ENCODE results near the gene OR1J4. TPM values are rescaled to one million over a fixed set of nuclear protein-coding genes. Genes with fewer than 3 reads are reported as not detected.

Gene OR1J4, protein sequence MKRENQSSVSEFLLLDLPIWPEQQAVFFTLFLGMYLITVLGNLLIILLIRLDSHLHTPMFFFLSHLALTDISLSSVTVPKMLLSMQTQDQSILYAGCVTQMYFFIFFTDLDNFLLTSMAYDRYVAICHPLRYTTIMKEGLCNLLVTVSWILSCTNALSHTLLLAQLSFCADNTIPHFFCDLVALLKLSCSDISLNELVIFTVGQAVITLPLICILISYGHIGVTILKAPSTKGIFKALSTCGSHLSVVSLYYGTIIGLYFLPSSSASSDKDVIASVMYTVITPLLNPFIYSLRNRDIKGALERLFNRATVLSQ
- total RNA-seq: not detected
- long read RNA-seq: 0 reads

DNA sequence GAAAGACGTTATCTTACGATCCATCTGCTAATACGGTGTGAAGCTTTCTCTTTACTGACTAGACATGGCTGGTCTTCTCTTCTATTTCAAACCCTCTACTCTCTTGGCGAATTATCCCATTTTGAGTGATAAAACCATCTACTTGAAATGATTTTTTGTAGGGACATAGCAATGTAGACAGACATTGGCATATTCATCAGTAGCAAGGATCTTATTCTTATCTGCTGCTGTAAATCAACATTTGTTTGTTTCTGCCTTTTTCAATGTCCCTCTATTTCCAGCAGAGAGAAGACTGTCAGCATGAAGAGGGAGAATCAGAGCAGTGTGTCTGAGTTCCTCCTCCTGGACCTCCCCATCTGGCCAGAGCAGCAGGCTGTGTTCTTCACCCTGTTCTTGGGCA is at the start of gene OR1J4:
OR1J4 (plus strand) TSS at position 301 of the 400 bp plus-strand sequence; CDS start at position 301, 0 bp downstream.
- intact Hi-C loops (cut with DNase I): no loop called here
- no peak for DNase-seq
- no peaks in the 10 kb centered on the region for H3K9me3 ChIP-seq
- TF ChIP-seq, protein P1, sequence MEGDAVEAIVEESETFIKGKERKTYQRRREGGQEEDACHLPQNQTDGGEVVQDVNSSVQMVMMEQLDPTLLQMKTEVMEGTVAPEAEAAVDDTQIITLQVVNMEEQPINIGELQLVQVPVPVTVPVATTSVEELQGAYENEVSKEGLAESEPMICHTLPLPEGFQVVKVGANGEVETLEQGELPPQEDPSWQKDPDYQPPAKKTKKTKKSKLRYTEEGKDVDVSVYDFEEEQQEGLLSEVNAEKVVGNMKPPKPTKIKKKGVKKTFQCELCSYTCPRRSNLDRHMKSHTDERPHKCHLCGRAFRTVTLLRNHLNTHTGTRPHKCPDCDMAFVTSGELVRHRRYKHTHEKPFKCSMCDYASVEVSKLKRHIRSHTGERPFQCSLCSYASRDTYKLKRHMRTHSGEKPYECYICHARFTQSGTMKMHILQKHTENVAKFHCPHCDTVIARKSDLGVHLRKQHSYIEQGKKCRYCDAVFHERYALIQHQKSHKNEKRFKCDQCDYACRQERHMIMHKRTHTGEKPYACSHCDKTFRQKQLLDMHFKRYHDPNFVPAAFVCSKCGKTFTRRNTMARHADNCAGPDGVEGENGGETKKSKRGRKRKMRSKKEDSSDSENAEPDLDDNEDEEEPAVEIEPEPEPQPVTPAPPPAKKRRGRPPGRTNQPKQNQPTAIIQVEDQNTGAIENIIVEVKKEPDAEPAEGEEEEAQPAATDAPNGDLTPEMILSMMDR (IDR thresholded peaks at IDR 0.05): no peak
- H3K27me3 ChIP-seq: no peaks in the 10 kb centered on the region
- no peaks in the 10 kb centered on the region for H3K36me3 ChIP-seq
- H3K4me3 ChIP-seq: no peak within 1 kb of the TSS
- no peaks in the 10 kb centered on the region for H3K4me1 ChIP-seq
- H3K27ac ChIP-seq: no peak within 1 kb of the TSS
- ATAC-seq: no peak

DNA sequence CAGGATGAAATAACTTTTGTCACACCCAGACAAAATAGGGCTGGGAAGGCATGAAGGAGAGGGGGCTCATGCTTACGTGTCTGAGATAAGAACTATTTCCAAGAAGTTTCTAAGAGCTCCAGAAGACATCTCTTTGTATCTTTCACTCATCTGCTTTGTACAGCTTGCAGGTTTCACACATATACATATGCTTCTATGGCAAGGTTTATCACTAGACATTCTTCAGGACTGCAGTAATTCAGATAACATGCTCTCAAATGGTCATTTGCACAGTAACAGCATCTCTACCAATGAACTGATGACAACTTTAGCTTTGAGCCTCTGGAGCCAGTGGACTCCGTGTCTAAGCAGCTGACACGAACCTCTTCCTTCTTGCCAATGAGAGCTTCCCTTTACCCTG is 44.4 kb upstream of the OR1J4 start:
- TF ChIP-seq, protein P1 (IDR thresholded peaks at IDR 0.05): no peak
- Histone ChIP-seq H3K27ac (no peak overlapping the region), H3K4me3 (no peak overlapping the region), H3K27me3 (no peaks in the 10 kb centered on the region), H3K9me3 (no peaks in the 10 kb centered on the region), H3K4me1 (no peaks in the 10 kb centered on the region), H3K36me3 (no peaks in the 10 kb centered on the region)
- DNase-seq (no peak), ATAC-seq (no peak)
- intact Hi-C loops (cut with DNase I): no loop called here

DNA sequence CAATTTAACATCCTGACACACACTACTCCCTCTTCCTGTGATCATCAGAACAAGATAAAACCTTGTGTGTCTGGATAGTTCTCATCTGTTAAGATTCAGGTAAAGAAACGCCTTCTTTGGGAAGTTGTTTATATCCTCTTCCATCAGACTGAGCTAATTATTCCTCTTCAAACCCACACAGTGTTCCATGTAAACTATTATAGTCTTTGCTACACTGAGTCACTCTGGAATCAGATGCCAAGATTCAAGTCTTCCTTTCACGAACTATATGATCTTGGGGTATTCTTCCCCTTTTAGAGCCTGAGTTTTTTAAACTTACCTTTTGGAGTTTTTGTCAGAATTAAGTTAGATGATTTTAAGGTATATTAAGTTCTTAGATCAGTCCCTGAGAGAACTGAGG is 43.2 kb upstream of the OR1J4 start:
- intact Hi-C loops (cut with DNase I): no loop called here
- H3K36me3 ChIP-seq: no peaks in the 10 kb centered on the region
- no peaks in the 10 kb centered on the region for H3K9me3 ChIP-seq
- H3K27ac ChIP-seq: no peak overlapping the region
- DNase-seq (no peak), ATAC-seq (no peak)
- H3K4me1 ChIP-seq: no peaks in the 10 kb centered on the region
- no peaks in the 10 kb centered on the region for H3K27me3 ChIP-seq
- H3K4me3 ChIP-seq: no peak overlapping the region
- TF ChIP-seq, protein P1 (IDR thresholded peaks at IDR 0.05): no peak

DNA sequence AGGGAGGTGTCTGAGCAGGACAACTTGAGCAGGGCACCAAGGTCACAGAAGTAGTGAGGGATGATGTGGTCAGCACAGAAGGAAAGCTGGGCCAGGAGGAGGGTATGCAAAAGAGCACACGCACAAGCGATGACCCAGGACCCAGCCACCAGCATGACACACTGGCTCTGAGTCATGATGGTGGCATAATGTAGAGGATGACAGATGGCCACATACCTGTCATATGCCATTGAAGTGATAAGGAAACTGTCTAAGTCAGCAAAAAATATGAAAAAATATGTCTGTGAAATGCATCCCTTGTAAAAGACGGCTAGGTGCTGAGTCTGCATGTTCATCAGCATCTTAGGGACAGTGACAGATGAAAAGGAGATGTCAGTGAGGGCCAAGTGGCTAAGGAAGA is 41.6 kb upstream of the OR1J4 start:
- H3K27ac ChIP-seq: no peak overlapping the region
- ATAC-seq (no peak), DNase-seq (no peak)
- no peaks in the 10 kb centered on the region for H3K9me3 ChIP-seq
- intact Hi-C loops (cut with DNase I): no loop called here
- no peaks in the 10 kb centered on the region for H3K27me3 ChIP-seq
- TF ChIP-seq, protein P1 (IDR thresholded peaks at IDR 0.05): no peak
- H3K4me1 ChIP-seq: no peaks in the 10 kb centered on the region
- H3K4me3 ChIP-seq: no peak overlapping the region
- no peaks in the 10 kb centered on the region for H3K36me3 ChIP-seq

DNA sequence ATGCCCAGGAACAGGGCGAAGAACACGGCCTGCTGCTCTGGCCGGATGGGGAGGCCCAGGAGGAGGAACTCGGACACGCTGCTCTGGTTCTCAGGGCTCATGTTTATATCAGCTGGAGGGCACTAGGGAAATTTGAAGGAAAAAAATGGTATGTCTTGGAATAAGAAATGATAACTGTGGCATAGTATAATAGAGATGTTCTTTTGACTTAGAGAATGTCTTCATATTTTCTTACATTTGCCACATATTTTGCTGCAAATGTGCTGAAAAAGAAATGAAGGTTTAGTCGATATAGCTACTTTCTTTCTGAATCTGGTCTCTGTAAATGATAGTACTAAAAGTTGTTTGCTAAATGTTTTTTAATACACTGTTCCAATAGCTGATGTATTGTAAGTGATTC is 41.1 kb upstream of the OR1J4 start, which contains the start of gene OR1J1:
OR1J1 (minus strand) TSS at position 101 of the 400 bp plus-strand sequence; CDS start at position 101, 0 bp downstream.
- no peaks in the 10 kb centered on the region for H3K4me1 ChIP-seq
- ATAC-seq (no peak), DNase-seq (no peak)
- H3K9me3 ChIP-seq: no peaks in the 10 kb centered on the region
- TF ChIP-seq, protein P1 (IDR thresholded peaks at IDR 0.05): no peak
- H3K4me3 ChIP-seq: no peak within 1 kb of the TSS
- intact Hi-C loops (cut with DNase I): no loop called here
- no peak within 1 kb of the TSS for H3K27ac ChIP-seq
- no peaks in the 10 kb centered on the region for H3K27me3 ChIP-seq
- H3K36me3 ChIP-seq: no peaks in the 10 kb centered on the region

Data from upper lobe of right lung (tissue), 1 donor.